WTC11 (cell line): ENCODE data around the gene CORO2B. TPM values are rescaled to one million over a fixed set of nuclear protein-coding genes. Genes with fewer than 3 reads are reported as not detected.

Experiments
- ATAC-seq: fragments of 200-7000 bp; cut with Tn5 transposase; 2 replicates; pipeline ENCODE4 v1.10.0; 2021; ENCODE audit warnings: mild to moderate bottlenecking, moderate library complexity
- CTCF ChIA-PET: fragments of 300-600 bp; sonication (Branson Sonifier 250); formaldehyde crosslinking; loops from one replicate; lab custom pipeline; 2021; ENCODE audit warnings: antibody characterized with exemption; lab: Charles Lee
- POLR2A ChIA-PET: fragments of 350-600 bp; sonication (Branson Sonifier 250); formaldehyde crosslinking; loops from one replicate; lab custom pipeline; 2021; ENCODE audit warnings: antibody characterized with exemption; lab: Charles Lee
- DNase-seq: peaks from one replicate; pipeline ENCODE4 v3.0.0; 2021; ENCODE audit warnings: low spot score
- H3K27ac Mint-ChIP-seq: 2 replicates; pipeline ENCODE4 v1.8.0; 2021; ENCODE audit warnings: mixed read lengths
- H3K27me3 Mint-ChIP-seq: 2 replicates; pipeline ENCODE4 v1.8.0; 2021; ENCODE audit warnings: low read depth, mild to moderate bottlenecking, moderate library complexity, mixed read lengths
- H3K36me3 Mint-ChIP-seq: 2 replicates; pipeline ENCODE4 v1.8.0; 2021; ENCODE audit warnings: mixed read lengths
- H3K4me1 Mint-ChIP-seq: 2 replicates; pipeline ENCODE4 v1.8.0; 2022; ENCODE audit warnings: mixed read lengths
- H3K4me3 Mint-ChIP-seq: 2 replicates; pipeline ENCODE4 v1.8.0; 2021; ENCODE audit warnings: mild to moderate bottlenecking, moderate library complexity, mixed read lengths
- H3K9me3 Mint-ChIP-seq: 2 replicates; pipeline ENCODE4 v1.8.0; 2021; ENCODE audit warnings: mixed read lengths
- KAT7 ChIP-seq: sonication (generic); formaldehyde crosslinking; IDR thresholded peaks from 2 replicates; pipeline ENCODE4 v1.8.1; 2023; ENCODE audit warnings: missing genetic modification reagents, mild to moderate bottlenecking, borderline replicate concordance
- PRRX2 ChIP-seq: fragments of 250-450 bp; sonication (Bioruptor Pico); IDR thresholded peaks from 2 replicates; pipeline ENCODE4 v1.8.0; 2021; ENCODE audit warnings: mild to moderate bottlenecking
- RORB ChIP-seq: fragments of 250-450 bp; sonication (Bioruptor Pico); IDR thresholded peaks from 2 replicates; pipeline ENCODE4 v1.9.0; 2021; ENCODE audit warnings: mild to moderate bottlenecking
- SOX15 ChIP-seq: fragments of 250-450 bp; sonication (Bioruptor Pico); IDR thresholded peaks from 2 replicates; pipeline ENCODE4 v1.9.0; 2021; ENCODE audit warnings: mild to moderate bottlenecking
- TCF7 ChIP-seq: sonication (generic); formaldehyde crosslinking; IDR thresholded peaks from 2 replicates; pipeline ENCODE4 v1.8.0; 2022; ENCODE audit warnings: mild to moderate bottlenecking, low read depth, missing genetic modification reagents, moderate library complexity
- TP53 ChIP-seq: sonication (generic); formaldehyde crosslinking; IDR thresholded peaks from 2 replicates; pipeline ENCODE4 v1.8.1; 2023; ENCODE audit warnings: mild to moderate bottlenecking, missing genetic modification reagents
- ZNF263 ChIP-seq: sonication (generic); formaldehyde crosslinking; IDR thresholded peaks from 2 replicates; pipeline ENCODE4 v1.8.1; 2022; ENCODE audit warnings: low read depth, mild to moderate bottlenecking, moderate library complexity, missing genetic modification reagents
- ZNF317 ChIP-seq: sonication (generic); formaldehyde crosslinking; IDR thresholded peaks from 2 replicates; pipeline ENCODE4 v1.8.1; 2023; ENCODE audit warnings: low read depth, mild to moderate bottlenecking, moderate library complexity, missing genetic modification reagents, borderline replicate concordance
- total RNA-seq: library from RNA; stranded (reverse); gene quantifications from 3 replicates; pipeline ENCODE4 v1.2.3, GENCODE V29; 2021
- TF ChIP-seq, protein P1 (sequence below): sonication (generic); formaldehyde crosslinking; IDR thresholded peaks from 2 replicates; pipeline ENCODE4 v1.8.1; 2023; ENCODE audit warnings: mild to moderate bottlenecking, missing genetic modification reagents, moderate library complexity
- TF ChIP-seq, protein P2 (sequence below): sonication (generic); formaldehyde crosslinking; IDR thresholded peaks from 2 replicates; pipeline ENCODE4 v1.8.0; 2023; ENCODE audit warnings: missing genetic modification reagents, mild to moderate bottlenecking, borderline replicate concordance
- TF ChIP-seq, protein P3 (sequence below): fragments of 250-450 bp; sonication (Bioruptor Pico); conservative IDR thresholded peaks from 2 replicates; pipeline ENCODE4 v1.9.0; 2021; ENCODE audit warnings: mild to moderate bottlenecking
- TF ChIP-seq, protein P4 (sequence below): fragments of 200-600 bp; IDR thresholded peaks from 2 replicates; pipeline ENCODE4 v1.8.0; 2022; ENCODE audit warnings: antibody characterized with exemption
- TF ChIP-seq, protein P5 (sequence below): sonication (generic); formaldehyde crosslinking; IDR thresholded peaks from 2 replicates; pipeline ENCODE4 v1.8.1; 2022; ENCODE audit warnings: low read depth, missing genetic modification reagents, borderline replicate concordance
- TF ChIP-seq, protein P6 (sequence below): fragments of 250-450 bp; sonication (Bioruptor Pico); IDR thresholded peaks from 2 replicates; pipeline ENCODE4 v1.9.0; 2021; ENCODE audit warnings: mild to moderate bottlenecking
- TF ChIP-seq, protein P7 (sequence below): sonication (generic); formaldehyde crosslinking; IDR thresholded peaks from 2 replicates; pipeline ENCODE4 v1.8.0; 2023; ENCODE audit warnings: missing genetic modification reagents
- TF ChIP-seq, protein P8 (sequence below): sonication (generic); formaldehyde crosslinking; conservative IDR thresholded peaks from 2 replicates; pipeline ENCODE4 v1.8.1; 2022; ENCODE audit warnings: mild to moderate bottlenecking, missing genetic modification reagents

CORO2B gene
- total RNA-seq, 1 experiment from 2014 or later = 4.9 TPM

DNA sequence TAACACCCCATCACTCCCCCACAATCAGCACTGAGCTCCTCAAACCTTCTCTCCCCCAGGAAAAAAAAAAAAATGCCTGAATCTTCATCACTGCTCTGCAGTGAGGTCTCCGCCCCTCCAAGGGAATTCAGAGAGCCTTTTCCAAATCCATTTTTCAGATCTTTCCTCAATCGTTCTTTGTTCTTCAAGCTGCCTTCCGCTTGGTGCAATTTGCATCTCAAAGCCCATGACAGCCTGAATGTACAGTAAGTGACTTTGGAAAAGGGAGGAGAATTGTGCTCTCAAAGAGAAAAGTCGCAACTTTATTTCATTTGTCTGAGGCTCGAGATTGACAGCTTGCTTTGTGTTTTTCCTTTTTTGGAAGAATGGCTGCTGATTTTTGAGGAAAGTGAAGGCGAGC is 75.0 kb downstream of the CORO2B start:
- ChIA-PET CTCF (interaction anchor here (0.7 to 7.0 kb wide), 6 partner anchors 12 to 271 kb away, joined by 3 to 120 read pairs (median 12); no protein-coding TSS in a partner anchor), POLR2A (no interaction called here)
- no peaks in the 10 kb centered on the region for H3K9me3 Mint-ChIP-seq
- no peaks in the 10 kb centered on the region for H3K36me3 Mint-ChIP-seq
- DNase-seq (no peak), ATAC-seq (no peak)
- no peak overlapping the region for H3K27ac Mint-ChIP-seq
- H3K4me3 Mint-ChIP-seq = no peak overlapping the region
- H3K4me1 Mint-ChIP-seq = peaks cover 52% of the 10 kb centered on the region
- H3K27me3 Mint-ChIP-seq = no peaks in the 10 kb centered on the region
- TF ChIP-seq, protein P1, sequence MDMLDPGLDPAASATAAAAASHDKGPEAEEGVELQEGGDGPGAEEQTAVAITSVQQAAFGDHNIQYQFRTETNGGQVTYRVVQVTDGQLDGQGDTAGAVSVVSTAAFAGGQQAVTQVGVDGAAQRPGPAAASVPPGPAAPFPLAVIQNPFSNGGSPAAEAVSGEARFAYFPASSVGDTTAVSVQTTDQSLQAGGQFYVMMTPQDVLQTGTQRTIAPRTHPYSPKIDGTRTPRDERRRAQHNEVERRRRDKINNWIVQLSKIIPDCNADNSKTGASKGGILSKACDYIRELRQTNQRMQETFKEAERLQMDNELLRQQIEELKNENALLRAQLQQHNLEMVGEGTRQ (CRISPR knock-in tag) = no peak
- TF ChIP-seq, protein P2, sequence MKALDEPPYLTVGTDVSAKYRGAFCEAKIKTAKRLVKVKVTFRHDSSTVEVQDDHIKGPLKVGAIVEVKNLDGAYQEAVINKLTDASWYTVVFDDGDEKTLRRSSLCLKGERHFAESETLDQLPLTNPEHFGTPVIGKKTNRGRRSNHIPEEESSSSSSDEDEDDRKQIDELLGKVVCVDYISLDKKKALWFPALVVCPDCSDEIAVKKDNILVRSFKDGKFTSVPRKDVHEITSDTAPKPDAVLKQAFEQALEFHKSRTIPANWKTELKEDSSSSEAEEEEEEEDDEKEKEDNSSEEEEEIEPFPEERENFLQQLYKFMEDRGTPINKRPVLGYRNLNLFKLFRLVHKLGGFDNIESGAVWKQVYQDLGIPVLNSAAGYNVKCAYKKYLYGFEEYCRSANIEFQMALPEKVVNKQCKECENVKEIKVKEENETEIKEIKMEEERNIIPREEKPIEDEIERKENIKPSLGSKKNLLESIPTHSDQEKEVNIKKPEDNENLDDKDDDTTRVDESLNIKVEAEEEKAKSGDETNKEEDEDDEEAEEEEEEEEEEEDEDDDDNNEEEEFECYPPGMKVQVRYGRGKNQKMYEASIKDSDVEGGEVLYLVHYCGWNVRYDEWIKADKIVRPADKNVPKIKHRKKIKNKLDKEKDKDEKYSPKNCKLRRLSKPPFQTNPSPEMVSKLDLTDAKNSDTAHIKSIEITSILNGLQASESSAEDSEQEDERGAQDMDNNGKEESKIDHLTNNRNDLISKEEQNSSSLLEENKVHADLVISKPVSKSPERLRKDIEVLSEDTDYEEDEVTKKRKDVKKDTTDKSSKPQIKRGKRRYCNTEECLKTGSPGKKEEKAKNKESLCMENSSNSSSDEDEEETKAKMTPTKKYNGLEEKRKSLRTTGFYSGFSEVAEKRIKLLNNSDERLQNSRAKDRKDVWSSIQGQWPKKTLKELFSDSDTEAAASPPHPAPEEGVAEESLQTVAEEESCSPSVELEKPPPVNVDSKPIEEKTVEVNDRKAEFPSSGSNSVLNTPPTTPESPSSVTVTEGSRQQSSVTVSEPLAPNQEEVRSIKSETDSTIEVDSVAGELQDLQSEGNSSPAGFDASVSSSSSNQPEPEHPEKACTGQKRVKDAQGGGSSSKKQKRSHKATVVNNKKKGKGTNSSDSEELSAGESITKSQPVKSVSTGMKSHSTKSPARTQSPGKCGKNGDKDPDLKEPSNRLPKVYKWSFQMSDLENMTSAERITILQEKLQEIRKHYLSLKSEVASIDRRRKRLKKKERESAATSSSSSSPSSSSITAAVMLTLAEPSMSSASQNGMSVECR (CRISPR knock-in tag) = no peak
- TF ChIP-seq, protein P3, sequence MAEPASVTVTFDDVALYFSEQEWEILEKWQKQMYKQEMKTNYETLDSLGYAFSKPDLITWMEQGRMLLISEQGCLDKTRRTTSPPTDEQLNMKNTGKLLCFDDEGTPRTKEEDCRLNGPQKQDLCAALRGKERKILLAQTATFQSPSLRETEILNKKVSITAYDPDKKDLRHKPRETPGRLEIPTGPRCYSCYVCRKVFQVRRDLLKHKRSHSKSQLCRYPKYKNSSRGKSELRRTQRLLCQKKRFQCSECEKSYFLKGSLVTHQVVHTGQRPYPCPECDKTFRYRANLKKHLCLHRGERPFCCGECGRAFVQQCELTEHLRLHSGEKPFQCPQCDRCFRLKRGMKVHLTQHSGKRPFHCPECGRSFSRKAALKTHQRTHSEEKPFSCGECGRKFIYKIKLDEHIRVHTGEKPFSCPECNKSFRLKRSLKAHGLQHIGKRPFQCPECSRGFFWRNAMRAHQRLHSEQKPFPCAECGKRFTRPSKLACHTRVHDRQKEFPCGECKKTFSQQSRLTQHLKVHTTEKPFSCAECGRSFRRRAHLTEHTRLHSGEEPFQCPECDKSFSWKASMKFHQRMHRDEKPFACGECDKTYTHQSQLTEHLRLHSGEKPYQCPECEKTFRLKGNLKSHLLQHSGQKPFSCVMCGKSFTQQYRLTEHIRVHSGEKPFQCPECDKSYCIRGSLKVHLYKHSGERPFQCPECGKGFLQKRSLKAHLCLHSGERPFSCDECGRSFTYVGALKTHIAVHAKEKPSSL = no peak
- TF ChIP-seq ZNF263 (CRISPR knock-in tag) (no peak), ZNF317 (no peak), SOX15 (CRISPR knock-in tag) (no peak)
- TF ChIP-seq, protein P4, sequence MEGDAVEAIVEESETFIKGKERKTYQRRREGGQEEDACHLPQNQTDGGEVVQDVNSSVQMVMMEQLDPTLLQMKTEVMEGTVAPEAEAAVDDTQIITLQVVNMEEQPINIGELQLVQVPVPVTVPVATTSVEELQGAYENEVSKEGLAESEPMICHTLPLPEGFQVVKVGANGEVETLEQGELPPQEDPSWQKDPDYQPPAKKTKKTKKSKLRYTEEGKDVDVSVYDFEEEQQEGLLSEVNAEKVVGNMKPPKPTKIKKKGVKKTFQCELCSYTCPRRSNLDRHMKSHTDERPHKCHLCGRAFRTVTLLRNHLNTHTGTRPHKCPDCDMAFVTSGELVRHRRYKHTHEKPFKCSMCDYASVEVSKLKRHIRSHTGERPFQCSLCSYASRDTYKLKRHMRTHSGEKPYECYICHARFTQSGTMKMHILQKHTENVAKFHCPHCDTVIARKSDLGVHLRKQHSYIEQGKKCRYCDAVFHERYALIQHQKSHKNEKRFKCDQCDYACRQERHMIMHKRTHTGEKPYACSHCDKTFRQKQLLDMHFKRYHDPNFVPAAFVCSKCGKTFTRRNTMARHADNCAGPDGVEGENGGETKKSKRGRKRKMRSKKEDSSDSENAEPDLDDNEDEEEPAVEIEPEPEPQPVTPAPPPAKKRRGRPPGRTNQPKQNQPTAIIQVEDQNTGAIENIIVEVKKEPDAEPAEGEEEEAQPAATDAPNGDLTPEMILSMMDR = no peak

DNA sequence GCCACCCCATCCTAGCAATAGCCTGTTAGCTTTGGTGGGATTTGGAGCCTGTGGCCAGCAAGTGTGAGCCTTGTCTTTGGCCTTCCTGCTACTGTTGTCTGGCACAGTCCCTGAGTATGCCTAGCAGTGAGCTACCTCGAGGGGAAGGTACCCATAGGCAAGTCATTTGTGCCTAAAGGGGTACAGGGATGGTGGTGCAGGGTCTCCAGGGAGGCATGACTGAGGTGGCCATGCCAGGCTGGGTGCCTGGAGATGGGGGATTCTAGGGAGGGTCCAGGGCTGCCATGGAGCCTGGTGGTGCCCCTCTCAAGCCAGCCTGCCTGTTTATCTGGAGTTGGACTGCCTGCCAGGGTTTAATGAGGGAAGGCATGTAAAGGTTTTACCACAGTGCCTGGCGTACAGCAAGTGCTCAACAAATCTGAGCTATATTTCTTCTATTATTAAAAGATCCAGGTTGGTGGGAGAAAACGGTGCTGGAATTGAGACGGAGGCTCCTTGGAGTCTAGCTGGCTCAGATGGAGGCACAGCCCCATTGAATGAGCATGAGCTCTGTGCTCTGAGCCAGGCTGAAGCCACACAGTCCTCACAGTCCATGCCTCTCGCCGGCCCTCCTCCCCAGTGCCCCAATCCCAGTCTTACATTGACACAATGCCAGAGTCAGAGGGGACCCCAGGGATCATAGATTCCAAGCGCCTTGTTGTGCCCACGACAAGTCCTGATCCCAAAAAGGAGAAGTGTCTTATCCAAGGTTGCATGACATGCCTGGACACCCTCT is 76.2 kb downstream of the CORO2B start:
- Mint-ChIP-seq H3K27me3 (no peaks in the 10 kb centered on the region), H3K9me3 (no peaks in the 10 kb centered on the region), H3K4me1 (peaks cover 52% of the 10 kb centered on the region), H3K4me3 (no peak overlapping the region), H3K27ac (no peak overlapping the region), H3K36me3 (no peaks in the 10 kb centered on the region)
- ATAC-seq (no peak), DNase-seq (no peak)
- CTCF ChIA-PET = interaction anchor here (0.5 to 7.0 kb wide), 5 partner anchors 18 to 116 kb away, joined by 3 to 120 read pairs (median 6); no protein-coding TSS in a partner anchor
- POLR2A ChIA-PET = no interaction called here
- TF ChIP-seq RORB (CRISPR knock-in tag) (no peak), KAT7 (CRISPR knock-in tag) (no peak), TCF7 (CRISPR knock-in tag) (no peak), TP53 (no peak), PRRX2 (CRISPR knock-in tag) (no peak)
- TF ChIP-seq, protein P5, sequence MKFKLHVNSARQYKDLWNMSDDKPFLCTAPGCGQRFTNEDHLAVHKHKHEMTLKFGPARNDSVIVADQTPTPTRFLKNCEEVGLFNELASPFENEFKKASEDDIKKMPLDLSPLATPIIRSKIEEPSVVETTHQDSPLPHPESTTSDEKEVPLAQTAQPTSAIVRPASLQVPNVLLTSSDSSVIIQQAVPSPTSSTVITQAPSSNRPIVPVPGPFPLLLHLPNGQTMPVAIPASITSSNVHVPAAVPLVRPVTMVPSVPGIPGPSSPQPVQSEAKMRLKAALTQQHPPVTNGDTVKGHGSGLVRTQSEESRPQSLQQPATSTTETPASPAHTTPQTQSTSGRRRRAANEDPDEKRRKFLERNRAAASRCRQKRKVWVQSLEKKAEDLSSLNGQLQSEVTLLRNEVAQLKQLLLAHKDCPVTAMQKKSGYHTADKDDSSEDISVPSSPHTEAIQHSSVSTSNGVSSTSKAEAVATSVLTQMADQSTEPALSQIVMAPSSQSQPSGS (CRISPR knock-in tag) = no peak
- TF ChIP-seq, protein P6, sequence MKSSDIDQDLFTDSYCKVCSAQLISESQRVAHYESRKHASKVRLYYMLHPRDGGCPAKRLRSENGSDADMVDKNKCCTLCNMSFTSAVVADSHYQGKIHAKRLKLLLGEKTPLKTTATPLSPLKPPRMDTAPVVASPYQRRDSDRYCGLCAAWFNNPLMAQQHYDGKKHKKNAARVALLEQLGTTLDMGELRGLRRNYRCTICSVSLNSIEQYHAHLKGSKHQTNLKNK (CRISPR knock-in tag) = no peak
- TF ChIP-seq, protein P7, sequence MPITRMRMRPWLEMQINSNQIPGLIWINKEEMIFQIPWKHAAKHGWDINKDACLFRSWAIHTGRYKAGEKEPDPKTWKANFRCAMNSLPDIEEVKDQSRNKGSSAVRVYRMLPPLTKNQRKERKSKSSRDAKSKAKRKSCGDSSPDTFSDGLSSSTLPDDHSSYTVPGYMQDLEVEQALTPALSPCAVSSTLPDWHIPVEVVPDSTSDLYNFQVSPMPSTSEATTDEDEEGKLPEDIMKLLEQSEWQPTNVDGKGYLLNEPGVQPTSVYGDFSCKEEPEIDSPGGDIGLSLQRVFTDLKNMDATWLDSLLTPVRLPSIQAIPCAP (CRISPR knock-in tag) = no peak
- TF ChIP-seq, protein P8, sequence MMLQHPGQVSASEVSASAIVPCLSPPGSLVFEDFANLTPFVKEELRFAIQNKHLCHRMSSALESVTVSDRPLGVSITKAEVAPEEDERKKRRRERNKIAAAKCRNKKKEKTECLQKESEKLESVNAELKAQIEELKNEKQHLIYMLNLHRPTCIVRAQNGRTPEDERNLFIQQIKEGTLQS (CRISPR knock-in tag) = no peak
- TF ChIP-seq, protein P2 (CRISPR knock-in tag) = no peak
